AG04450 (cell line): ENCODE measurements around the gene TRIO. TPM values are rescaled to one million over a fixed set of nuclear protein-coding genes. Genes with fewer than 3 reads are reported as not detected.
A peak's percentile ranks its signal among the peaks of the same experiment; 100 is the strongest.

ENCODE experiments used
- CTCF ChIA-PET: fragments of 300-600, 350-600 bp; formaldehyde crosslinking; extraction: SDS; loops from one replicate; lab custom pipeline; 2022; ENCODE audit warnings: antibody characterized with exemption, inconsistent platforms; lab: Charles Lee
- POLR2A ChIA-PET: fragments of 350-600 bp; formaldehyde crosslinking; extraction: SDS; loops from one replicate; lab custom pipeline; 2021; ENCODE audit warnings: antibody characterized with exemption, inconsistent platforms; lab: Yijun Ruan, JAX
- DNase-seq: peaks from one replicate; pipeline ENCODE4 v3.0.0-alpha.2; 2011; ENCODE audit warnings: low read depth, low spot score
- H3K27ac ChIP-seq: one replicate; pipeline ENCODE4 v1.5.1; 2012; ENCODE audit warnings: low read depth, low read length, control low read depth
- H3K27me3 ChIP-seq: one replicate; pipeline ENCODE4 v1.6.0; 2012; ENCODE audit warnings: low read length; ENCODE audit not compliant: control insufficient read depth, insufficient read depth
- H3K4me3 ChIP-seq: 2 replicates; pipeline ENCODE4 v1.5.1; 2011; ENCODE audit warnings: mild to moderate bottlenecking, low read depth, low read length, control low read depth
- H3K9me3 ChIP-seq: 2 replicates; pipeline ENCODE4 v1.5.1; 2012; ENCODE audit warnings: low read length; ENCODE audit not compliant: control insufficient read depth, insufficient read depth
- polyA plus RNA-seq: library from polyadenylated mRNA; depleted of rRNA; stranded (reverse); fragments of >200 nt; gene quantifications from 2 replicates; pipeline ENCODE4 v1.2.3, GENCODE V29; 2011
- TF ChIP-seq, protein P1 (sequence below): IDR thresholded peaks from 2 replicates; pipeline ENCODE4 v1.5.1; 2011; ENCODE audit warnings: low read depth, low read length, control low read depth, inconsistent platforms

The TRIO gene
- polyA plus RNA-seq, 1 experiment, result 268 TPM

DNA sequence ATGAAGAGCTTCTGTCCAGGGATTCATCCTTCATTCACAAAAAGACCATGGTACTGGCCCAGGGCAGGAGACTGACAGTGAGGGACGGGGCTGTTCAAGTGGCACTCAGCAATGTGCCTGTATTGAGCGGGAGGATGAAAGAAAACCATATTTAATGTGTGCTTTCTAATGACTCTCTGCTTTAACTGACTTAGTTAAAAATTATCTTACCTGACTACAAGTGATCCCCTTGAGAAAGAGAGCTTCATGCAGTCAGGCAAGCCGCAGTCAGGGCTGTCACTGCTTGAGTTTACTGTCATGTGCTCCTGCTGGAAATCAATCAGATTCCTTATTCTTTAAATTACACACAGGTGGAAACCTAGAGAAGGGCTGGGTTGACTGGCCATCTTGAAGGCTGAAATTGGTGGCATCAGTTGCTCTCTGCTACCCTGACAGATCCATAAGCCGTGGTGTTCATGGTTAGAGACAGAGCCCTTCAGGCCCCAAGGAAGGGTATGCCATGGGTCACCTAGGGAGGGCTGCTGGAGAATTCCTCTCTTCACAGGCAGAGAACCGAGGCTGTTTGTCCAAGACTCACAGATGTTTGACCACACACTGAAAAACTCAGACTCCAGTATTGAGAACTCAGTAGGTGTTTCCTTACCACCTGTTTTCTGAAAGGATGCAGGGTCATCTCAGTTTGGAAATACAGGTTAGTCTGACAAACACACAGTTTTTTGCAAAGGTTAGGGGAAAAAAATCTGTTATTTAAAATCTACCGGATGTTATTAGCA lies 70.9 kb downstream of the TRIO start:
- no peak overlapping the region for H3K4me3 ChIP-seq
- TF ChIP-seq, protein P1, sequence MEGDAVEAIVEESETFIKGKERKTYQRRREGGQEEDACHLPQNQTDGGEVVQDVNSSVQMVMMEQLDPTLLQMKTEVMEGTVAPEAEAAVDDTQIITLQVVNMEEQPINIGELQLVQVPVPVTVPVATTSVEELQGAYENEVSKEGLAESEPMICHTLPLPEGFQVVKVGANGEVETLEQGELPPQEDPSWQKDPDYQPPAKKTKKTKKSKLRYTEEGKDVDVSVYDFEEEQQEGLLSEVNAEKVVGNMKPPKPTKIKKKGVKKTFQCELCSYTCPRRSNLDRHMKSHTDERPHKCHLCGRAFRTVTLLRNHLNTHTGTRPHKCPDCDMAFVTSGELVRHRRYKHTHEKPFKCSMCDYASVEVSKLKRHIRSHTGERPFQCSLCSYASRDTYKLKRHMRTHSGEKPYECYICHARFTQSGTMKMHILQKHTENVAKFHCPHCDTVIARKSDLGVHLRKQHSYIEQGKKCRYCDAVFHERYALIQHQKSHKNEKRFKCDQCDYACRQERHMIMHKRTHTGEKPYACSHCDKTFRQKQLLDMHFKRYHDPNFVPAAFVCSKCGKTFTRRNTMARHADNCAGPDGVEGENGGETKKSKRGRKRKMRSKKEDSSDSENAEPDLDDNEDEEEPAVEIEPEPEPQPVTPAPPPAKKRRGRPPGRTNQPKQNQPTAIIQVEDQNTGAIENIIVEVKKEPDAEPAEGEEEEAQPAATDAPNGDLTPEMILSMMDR, result no peak
- DNase-seq, result no peak
- ChIA-PET POLR2A (interaction anchor here (0.7 to 0.9 kb wide), 2 partner anchors 24 to 28 kb away, joined by 3 read pairs; no protein-coding TSS in a partner anchor), CTCF (no interaction called here)
- H3K27ac ChIP-seq, result no peak overlapping the region
- no peaks in the 10 kb centered on the region for H3K27me3 ChIP-seq
- peaks cover 3% of the 10 kb centered on the region; the same call in 1 of the 2 replicates for H3K9me3 ChIP-seq

DNA sequence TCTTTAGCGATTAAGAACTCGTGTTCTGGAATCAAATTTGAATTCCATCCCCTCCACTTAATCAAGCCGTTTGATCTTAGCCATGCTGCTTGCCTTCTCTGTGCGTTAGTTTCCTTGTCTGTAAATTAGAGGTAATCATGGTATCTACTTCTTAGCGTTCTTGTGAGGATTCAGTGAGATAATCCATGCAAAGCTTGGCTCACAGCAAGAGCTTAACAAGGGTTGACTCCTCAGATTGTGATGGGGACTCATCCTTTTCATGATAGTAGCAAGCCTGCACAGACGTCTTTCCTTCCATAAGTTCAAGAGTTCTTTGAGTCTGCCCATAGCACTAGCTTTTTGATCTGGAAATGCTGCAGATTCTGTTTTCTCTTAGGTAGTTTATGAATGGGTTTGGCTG lies 72.8 kb downstream of the TRIO start:
- H3K27ac ChIP-seq, result no peak overlapping the region
- POLR2A ChIA-PET, result no interaction called here
- CTCF ChIA-PET, result interaction anchor here (1.2 kb wide), 1 partner anchor 55 kb away, joined by 5 read pairs; no protein-coding TSS in a partner anchor
- DNase-seq, result no peak
- H3K4me3 ChIP-seq, result no peak overlapping the region
- H3K27me3 ChIP-seq, result no peaks in the 10 kb centered on the region
- TF ChIP-seq, protein P1, result no peak
- no peaks in the 10 kb centered on the region for H3K9me3 ChIP-seq

DNA sequence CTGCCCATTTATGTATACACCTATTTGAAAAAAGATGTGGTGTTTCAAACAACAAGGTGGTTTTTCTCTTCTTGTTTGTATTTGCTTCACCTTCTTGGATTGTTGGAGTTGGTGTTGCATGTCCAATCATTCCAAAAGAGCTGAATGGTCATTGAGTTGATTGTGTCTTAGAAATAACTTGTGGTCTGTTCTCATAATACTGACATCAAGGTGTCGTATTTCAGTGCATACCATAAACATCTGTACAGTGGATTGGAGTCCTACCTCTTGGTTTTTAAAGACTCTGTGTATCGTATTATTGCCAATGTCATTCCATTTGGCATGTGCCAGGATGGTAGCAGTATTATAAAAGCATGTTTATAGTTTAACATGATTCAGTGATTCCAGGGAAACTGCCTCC lies 73.2 kb downstream of the TRIO start:
- no peak for DNase-seq

DNA sequence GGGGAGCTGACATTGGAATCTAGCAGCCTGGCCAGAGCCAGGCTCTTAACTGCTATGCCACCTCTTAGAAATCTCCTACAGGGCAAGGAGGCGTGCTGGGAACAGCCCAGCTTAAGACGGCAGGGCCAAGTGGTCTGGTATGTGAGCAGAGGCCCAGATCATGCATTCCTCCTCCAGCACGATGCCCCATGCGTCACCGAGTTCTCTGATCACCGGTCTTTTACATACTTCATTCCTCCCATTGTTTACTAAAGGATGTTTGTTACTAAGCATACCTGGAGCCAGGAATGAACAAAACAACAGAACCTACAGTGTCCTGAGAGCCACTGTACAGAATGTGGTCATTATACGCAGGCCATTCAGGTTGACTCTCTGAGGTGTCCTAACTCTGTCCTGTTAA lies 73.8 kb downstream of the TRIO start:
- Histone ChIP-seq H3K27ac (peak overlapping the region; percentile 24), H3K9me3 (no peaks in the 10 kb centered on the region)

More for the DNA sequence above, 73.2 kb downstream of the TRIO start:
- Histone ChIP-seq H3K27ac (no peak overlapping the region), H3K27me3 (no peaks in the 10 kb centered on the region), H3K4me3 (no peak overlapping the region), H3K9me3 (no peaks in the 10 kb centered on the region)
- POLR2A ChIA-PET, result no interaction called here
- TF ChIP-seq, protein P1, result no peak
- CTCF ChIA-PET, result no interaction called here

DNA sequence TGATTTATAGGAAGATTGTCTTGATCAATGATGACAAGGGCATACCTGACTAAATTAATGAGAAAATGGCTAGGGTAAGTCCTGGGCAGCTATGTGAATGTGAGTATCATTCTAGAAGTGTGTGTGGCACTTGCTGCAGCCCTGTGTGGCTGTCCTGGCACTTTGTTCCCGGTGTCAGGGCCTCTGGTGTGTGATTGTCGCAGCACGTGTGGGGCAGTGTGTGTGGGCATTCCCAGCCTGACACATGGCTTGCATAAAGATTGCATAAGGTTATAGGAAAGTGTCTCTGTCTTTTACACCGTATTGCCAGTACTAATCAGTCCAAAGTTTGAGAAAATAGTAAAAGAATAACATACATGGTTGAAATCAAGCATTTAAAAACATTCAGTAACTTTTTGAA lies 74.4 kb downstream of the TRIO start:
- TF ChIP-seq, protein P1, result no peak
- CTCF ChIA-PET, result no interaction called here
- H3K27me3 ChIP-seq, result no peaks in the 10 kb centered on the region

More for the DNA sequence above, 73.8 kb downstream of the TRIO start:
- Histone ChIP-seq H3K27me3 (no peaks in the 10 kb centered on the region), H3K4me3 (no peak overlapping the region)
- ChIA-PET CTCF (no interaction called here), POLR2A (no interaction called here)
- no peak for DNase-seq
- TF ChIP-seq, protein P1, result no peak

More for the DNA sequence above, 74.4 kb downstream of the TRIO start:
- H3K27ac ChIP-seq, result no peak overlapping the region
- DNase-seq, result no peak
- H3K4me3 ChIP-seq, result no peak overlapping the region
- no peaks in the 10 kb centered on the region for H3K9me3 ChIP-seq
- POLR2A ChIA-PET, result no interaction called here
